Neural progenitor cell (in vitro differentiated cells): ENCODE data around the gene LRP5.

Experiments
- CTCF ChIP-seq: fragments of 200-600 bp; sonication (generic); IDR thresholded peaks from 2 replicates; pipeline ENCODE4 v1.5.1; 2017; ENCODE audit warnings: antibody characterized with exemption, mild to moderate bottlenecking
- EZH2 ChIP-seq: fragments of 200-600 bp; sonication (generic); IDR thresholded peaks from 2 replicates; pipeline ENCODE4 v1.6.1; 2017; ENCODE audit warnings: antibody characterized with exemption, mild to moderate bottlenecking, moderate library complexity

DNA sequence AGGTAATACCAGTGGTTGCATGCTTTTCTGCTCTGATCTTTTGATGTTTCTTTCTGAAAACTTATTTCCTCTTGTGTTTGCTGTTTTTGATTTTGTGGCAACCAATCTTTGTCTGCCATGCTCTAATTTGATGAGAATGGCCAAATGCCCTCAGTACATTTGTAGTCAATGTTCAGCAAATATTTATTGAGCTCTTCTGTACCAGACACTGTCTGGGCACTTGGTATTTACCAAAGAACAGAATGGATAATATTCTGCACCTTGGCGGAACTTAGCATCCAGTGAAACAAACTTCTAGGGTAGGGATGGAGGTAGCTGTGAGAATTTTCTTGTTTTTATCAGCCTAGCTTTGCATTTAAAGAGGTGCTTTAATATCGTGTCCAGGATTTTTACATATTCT is 167.8 kb downstream of the LRP5 start:
- no peak for TF ChIP-seq CTCF
- TF ChIP-seq EZH2, result no peak
